Hippocampal formation (tissue), 2 donors: ENCODE results near the gene GALNT2.

Source experiments
- DNase-seq, 2 donors: peaks; one replicate each; lab custom pipeline; 2025; lab: John Stamatoyannopoulos, UW

GALNT2 gene

GRCh38 chr1:230278871-230279582 lies 212.0 kb downstream of the GALNT2 start:
- no peak for DNase-seq

GRCh38 chr1:230279583-230279945 lies 212.5 kb downstream of the GALNT2 start:
- no peak for DNase-seq

- DNase-seq, result no peak
Measured at GRCh38 chr1:230280054-230280795, 213.2 kb downstream of the GALNT2 start.

GRCh38 chr1:230280906-230281413 lies 213.9 kb downstream of the GALNT2 start:
- no peak for DNase-seq

- no peak for DNase-seq
Measured at GRCh38 chr1:230281556-230281955, 214.5 kb downstream of the GALNT2 start.

GRCh38 chr1:230282157-230282556 lies 215.1 kb downstream of the GALNT2 start:
- no peak for DNase-seq

GRCh38 chr1:230283678-230284077 lies 216.6 kb downstream of the GALNT2 start:
- DNase-seq, result no peak

- DNase-seq, result no peak
Measured at GRCh38 chr1:230284891-230285290, 217.9 kb downstream of the GALNT2 start.

- no peak for DNase-seq
Measured at GRCh38 chr1:230285351-230285750, 218.3 kb downstream of the GALNT2 start.

GRCh38 chr1:230286166-230286889 lies 219.3 kb downstream of the GALNT2 start:
- DNase-seq, result no peak

GRCh38 chr1:230286890-230287269 lies 219.8 kb downstream of the GALNT2 start:
- DNase-seq, result no peak

- no peak for DNase-seq
Measured at GRCh38 chr1:230287674-230288315, 220.8 kb downstream of the GALNT2 start.

- DNase-seq, result no peak
Measured at GRCh38 chr1:230288641-230289349, 221.8 kb downstream of the GALNT2 start.

GRCh38 chr1:230289350-230289644 lies 222.3 kb downstream of the GALNT2 start:
- DNase-seq, result no peak

- DNase-seq, result no peak
Measured at GRCh38 chr1:230291731-230292620, 224.9 kb downstream of the GALNT2 start.

- no peak for DNase-seq
Measured at GRCh38 chr1:230292689-230293389, 225.8 kb downstream of the GALNT2 start.

GRCh38 chr1:230293390-230293700 lies 226.3 kb downstream of the GALNT2 start:
- no peak for DNase-seq

GRCh38 chr1:230295367-230295766 lies 228.3 kb downstream of the GALNT2 start:
- DNase-seq, result no peak

- no peak for DNase-seq
Measured at GRCh38 chr1:230299191-230300006, 232.4 kb downstream of the GALNT2 start.
